Measurements from ENCODE around the gene RFT1. TPM values are rescaled to one million over a fixed set of nuclear protein-coding genes. Genes with fewer than 3 reads are reported as not detected.
A peak's percentile ranks its signal among the peaks of the same experiment; 100 is the strongest.

Gene RFT1
- total RNA-seq, 2 experiments from 2014 or later, result 8.5 to 10.2 TPM

- peaks cover 2% of the 10 kb centered on the region for H3K36me3 ChIP-seq (ENCODE audit: insufficient read depth, low read length)
- H3K27me3 ChIP-seq (ENCODE audit: control insufficient read depth in 1 of 2, insufficient read depth in 2 of 2, low read length in 2 of 2), result peaks cover 17 to 19% of the 10 kb centered on the region in 2 experiments
- Mint-ChIP-seq H3K4me1 (ENCODE audit: low read depth) (peaks cover 22% of the 10 kb centered on the region), H3K27me3 (peaks cover 8% of the 10 kb centered on the region), H3K36me3 (ENCODE audit: low read depth) (no peaks in the 10 kb centered on the region), H3K4me3 (peak overlapping the region; percentile 89), H3K9me3 (no peaks in the 10 kb centered on the region), H3K27ac (peak overlapping the region; percentile 47)
- ATAC-seq (ENCODE audit: poor library complexity) (no peak), DNase-seq (no peak)
- peak overlapping the region in 1 of 2 donors; percentile 18 for H3K27ac ChIP-seq (ENCODE audit: low read depth in 1 of 2, low read length in 2 of 2)
- peaks cover 35% of the 10 kb centered on the region for H3K4me1 ChIP-seq (ENCODE audit: insufficient read depth, low read length)
- H3K4me3 ChIP-seq (ENCODE audit: low read length), result peak overlapping the region; percentile 64
- no peaks in the 10 kb centered on the region for H3K9me3 ChIP-seq (ENCODE audit: control insufficient read depth in 1 of 2, insufficient read depth in 1 of 2, low read length in 2 of 2)
- CTCF ChIA-PET, result interaction anchor here (0.5 to 1.9 kb wide), 6 partner anchors 26 to 748 kb away, joined by 3 to 12 read pairs (median 4); no protein-coding TSS in a partner anchor
- POLR2A ChIA-PET, result interaction anchor here (0.7 to 1.9 kb wide), 6 partner anchors 10 to 115 kb away, joined by 3 to 16 read pairs (median 5); partner anchors contain the start of genes RFT1 and SFMBT1
- intact Hi-C loops (cut with DNase I, micrococcal nuclease), result loop anchor here (1.0 to 10.0 kb wide), 3 partner anchors 27 to 185 kb away; partner anchors contain the start of gene DCP1A (in 1 of the 2)
- TF ChIP-seq CTCF (IDR thresholded peaks at IDR 0.05), result no peak
These were observed 29.9 kb upstream of the RFT1 start for GRCh38 chr3:53160061-53160659.

GRCh38 chr3:53159156-53160060, 29.2 kb upstream of the RFT1 start:
- peak overlapping the region; percentile 47 for H3K27ac Mint-ChIP-seq
- peaks cover 0 to 3% of the 10 kb centered on the region in 2 experiments for H3K9me3 ChIP-seq (ENCODE audit: control insufficient read depth in 1 of 2, insufficient read depth in 1 of 2, low read length in 2 of 2)
- H3K4me3 ChIP-seq (ENCODE audit: low read length), result no peak overlapping the region
- ChIA-PET POLR2A (interaction anchor here (1.0 to 1.9 kb wide), 3 partner anchors 10 to 114 kb away, joined by 3 to 16 read pairs (median 5); partner anchors contain the start of genes RFT1 and SFMBT1), CTCF (interaction anchor here (1.3 to 1.9 kb wide), 3 partner anchors 25 to 28 kb away, joined by 4 to 12 read pairs (median 8); no protein-coding TSS in a partner anchor)
- peak overlapping the region; percentile 89 for H3K4me3 Mint-ChIP-seq
- no peak for TF ChIP-seq CTCF (IDR thresholded peaks at IDR 0.05)
- peaks cover 35% of the 10 kb centered on the region for H3K4me1 ChIP-seq (ENCODE audit: insufficient read depth, low read length)
- H3K27me3 ChIP-seq (ENCODE audit: control insufficient read depth in 1 of 2, insufficient read depth in 2 of 2, low read length in 2 of 2), result peaks cover 24 to 27% of the 10 kb centered on the region in 2 experiments
- H3K27me3 Mint-ChIP-seq, result peaks cover 11% of the 10 kb centered on the region
- H3K27ac ChIP-seq (ENCODE audit: low read depth in 1 of 2, low read length in 2 of 2), result no peak overlapping the region
- ATAC-seq (ENCODE audit: poor library complexity) (no peak), DNase-seq (no peak)
- no peaks in the 10 kb centered on the region for H3K9me3 Mint-ChIP-seq
- no peaks in the 10 kb centered on the region for H3K36me3 ChIP-seq (ENCODE audit: insufficient read depth, low read length)
- H3K4me1 Mint-ChIP-seq (ENCODE audit: low read depth), result peaks cover 22% of the 10 kb centered on the region
- intact Hi-C loops (cut with DNase I, micrococcal nuclease), result loop anchor here (1.0 to 10.0 kb wide), 3 partner anchors 26 to 185 kb away; partner anchors contain the start of gene DCP1A (in 1 of the 2)
- no peaks in the 10 kb centered on the region for H3K36me3 Mint-ChIP-seq (ENCODE audit: low read depth)

- Histone ChIP-seq H3K4me3 (ENCODE audit: low read length) (no peak overlapping the region), H3K4me1 (ENCODE audit: insufficient read depth, low read length) (peaks cover 35% of the 10 kb centered on the region), H3K27ac (ENCODE audit: low read depth in 1 of 2, low read length in 2 of 2) (no peak overlapping the region), H3K36me3 (ENCODE audit: insufficient read depth, low read length) (no peaks in the 10 kb centered on the region), H3K27me3 (ENCODE audit: control insufficient read depth in 1 of 2, insufficient read depth in 2 of 2, low read length in 2 of 2) (peaks cover 26 to 30% of the 10 kb centered on the region in 2 experiments), H3K9me3 (ENCODE audit: control insufficient read depth in 1 of 2, insufficient read depth in 1 of 2, low read length in 2 of 2) (peaks cover 0 to 3% of the 10 kb centered on the region in 2 experiments)
- no peak for ATAC-seq (ENCODE audit: poor library complexity)
- Mint-ChIP-seq H3K4me3 (peak overlapping the region; percentile 56), H3K36me3 (ENCODE audit: low read depth) (no peaks in the 10 kb centered on the region), H3K4me1 (ENCODE audit: low read depth) (peaks cover 22% of the 10 kb centered on the region), H3K27ac (peak overlapping the region; percentile 45), H3K27me3 (peaks cover 16% of the 10 kb centered on the region), H3K9me3 (no peaks in the 10 kb centered on the region)
- intact Hi-C loops (cut with DNase I, micrococcal nuclease), result no loop called here
- no peak for DNase-seq
- TF ChIP-seq CTCF (IDR thresholded peaks at IDR 0.05), result no peak
- CTCF ChIA-PET, result interaction anchor here (1.3 kb wide), 1 partner anchor 24 kb away, joined by 4 read pairs; no protein-coding TSS in a partner anchor
- POLR2A ChIA-PET, result no interaction called here
These were observed 28.5 kb upstream of the RFT1 start for GRCh38 chr3:53158765-53159155.
